Measurements from ENCODE around the gene PDE6D.

DNA sequence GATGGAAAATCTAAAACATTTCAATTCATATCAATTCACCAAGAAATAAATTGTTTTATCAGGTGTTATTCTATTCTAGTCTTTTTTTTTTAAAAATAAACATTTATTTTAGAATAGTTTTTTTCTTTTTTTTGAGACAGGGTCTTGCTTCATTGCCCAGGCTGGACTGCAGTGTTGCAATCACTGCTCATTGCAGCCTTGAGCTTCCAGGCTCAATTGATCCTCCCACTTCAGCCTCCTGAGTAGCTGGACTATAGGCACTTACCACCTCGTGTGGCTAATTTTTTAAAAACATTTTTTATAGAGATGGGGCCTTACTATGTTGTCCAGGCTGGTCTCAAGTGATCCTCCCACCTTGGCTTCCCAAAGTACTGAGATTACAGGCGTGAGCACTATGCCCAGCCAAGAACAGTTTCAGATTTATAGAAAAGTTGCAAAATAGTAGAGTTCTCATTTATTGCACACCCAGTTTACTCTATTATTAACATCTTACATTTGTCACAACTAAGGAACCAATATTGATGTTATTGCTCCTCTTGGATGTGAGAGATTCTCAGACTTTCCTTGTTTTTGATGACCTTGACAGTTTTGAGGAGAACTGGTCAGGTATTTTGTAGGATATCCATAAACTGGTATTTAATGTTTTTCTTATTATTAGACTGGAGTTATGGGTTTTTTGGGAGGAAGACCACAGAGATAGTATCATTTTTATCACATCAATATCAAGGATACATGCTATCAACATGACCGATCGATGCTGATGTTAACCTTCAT, 29.9 kb downstream of the PDE6D start:
- TF ChIP-seq POLR2A (IDR thresholded peaks at IDR 0.05; ENCODE audit: low read depth, low read length): no peak
- no peak for TF ChIP-seq POLR2AphosphoS5 (IDR thresholded peaks at IDR 0.05; ENCODE audit: low read depth, low read length)
- no peak for TF ChIP-seq TAF1 (IDR thresholded peaks at IDR 0.05; ENCODE audit: low read depth, low read length)

Data from GM12891 (cell line).